GM12878 (cell line): ENCODE measurements around the gene CALCR. TPM values are rescaled to one million over a fixed set of nuclear protein-coding genes. Genes with fewer than 3 reads are reported as not detected.

Experiments used
- ATAC-seq: fragments of 200-7000 bp; cut with Tn5 transposase; 3 replicates; pipeline ENCODE4 v1.9.1; 2020; ENCODE audit warnings: mild to moderate bottlenecking, moderate library complexity
- BruUV-seq: library from RNA; stranded (reverse); fragments of 400-500 nt; replicated peaks from 2 replicates; lab custom pipeline; 2021; lab: Mats Ljungman, UMichigan
- CTCF ChIA-PET: fragments of 300-600 bp; sonication (Branson Sonifier 250); formaldehyde crosslinking; extraction: SDS; loops from one replicate; lab custom pipeline; 2021; ENCODE audit warnings: inconsistent platforms; lab: Yijun Ruan, JAX
- POLR2A ChIA-PET: fragments of 350-600 bp; formaldehyde crosslinking; extraction: SDS; loops from one replicate; lab custom pipeline; 2021; ENCODE audit warnings: inconsistent platforms; lab: Charles Lee
- RAD21 ChIA-PET: fragments of 300-600 bp; sonication (Branson Sonifier 250); formaldehyde crosslinking; loops from one replicate; lab custom pipeline; 2023; ENCODE audit warnings: antibody characterized with exemption; ENCODE audit not compliant: unreplicated experiment; lab: Charles Lee
- SMC1A ChIA-PET: fragments of 300-600 bp; sonication (Branson Sonifier 250); formaldehyde crosslinking; loops from one replicate; lab custom pipeline; 2023; ENCODE audit not compliant: unreplicated experiment, uncharacterized antibody; lab: Charles Lee
- DNase-seq: peaks from one replicate; pipeline ENCODE4 v3.0.0-alpha.2; 2011; ENCODE audit warnings: low read depth, low spot score
- FAIRE-seq: peaks from 3 replicates; lab custom pipeline; 2011; peaks lifted over from hg19 to GRCh38; lab: Jason Lieb, UNC
- H2AFZ ChIP-seq: 2 replicates; pipeline ENCODE4 v1.6.0; 2011; ENCODE audit warnings: low read depth, low read length, control low read depth; ENCODE audit not compliant: control insufficient read depth
- H3K27ac ChIP-seq: 2 replicates; pipeline ENCODE4 v1.5.1; 2011; ENCODE audit warnings: control low read depth; ENCODE audit not compliant: control insufficient read depth, insufficient read depth
- H3K27me3 ChIP-seq, 2 experiments: replicated peaks in 1 of 2; 2 replicates each; pipeline versions ENCODE4 v1.6.0 to v1.6.1; 2011; ENCODE audit warnings: low read length in 1 of 2; ENCODE audit not compliant: control insufficient read depth in 2 of 2, insufficient read depth in 2 of 2
- H3K36me3 ChIP-seq, 2 experiments: 2 replicates each; pipeline ENCODE4 v1.5.1; 2011; ENCODE audit warnings: low read length in 1 of 2; ENCODE audit not compliant: control insufficient read depth in 2 of 2, insufficient read depth in 2 of 2
- H3K4me1 ChIP-seq: 2 replicates; pipeline ENCODE4 v1.6.1; 2011; ENCODE audit warnings: mild to moderate bottlenecking, low read length, moderate library complexity, mixed read lengths; ENCODE audit not compliant: control insufficient read depth, insufficient read depth
- H3K4me2 ChIP-seq: 2 replicates; pipeline ENCODE4 v1.6.0; 2011; ENCODE audit warnings: control low read depth; ENCODE audit not compliant: control insufficient read depth, insufficient read depth
- H3K4me3 ChIP-seq: fragments of 200-600 bp; sonication (generic); 2 replicates; pipeline ENCODE4 v1.5.1; 2016
- H3K79me2 ChIP-seq: 2 replicates; pipeline ENCODE4 v1.6.0; 2011; ENCODE audit warnings: low read length; ENCODE audit not compliant: control insufficient read depth, insufficient read depth
- H3K9ac ChIP-seq: 2 replicates; pipeline ENCODE4 v1.8.0; 2011; ENCODE audit warnings: low read length, control low read depth, mixed read lengths; ENCODE audit not compliant: control insufficient read depth, insufficient read depth
- H3K9me3 ChIP-seq: replicated peaks from 3 replicates; pipeline ENCODE4 v1.5.1; 2011; ENCODE audit warnings: mild to moderate bottlenecking, low read length; ENCODE audit not compliant: control insufficient read depth, insufficient read depth
- H4K20me1 ChIP-seq: 2 replicates; pipeline ENCODE4 v1.6.0; 2011; ENCODE audit not compliant: control insufficient read depth, insufficient read depth
- NR2F1 ChIP-seq: fragments of 450-650 bp; conservative IDR thresholded peaks from 2 replicates; pipeline ENCODE4 v1.6.1; 2017; ENCODE audit warnings: mild to moderate bottlenecking
- SMAD5 ChIP-seq: IDR thresholded peaks from 2 replicates; pipeline ENCODE4 v1.6.1; 2016; ENCODE audit warnings: antibody characterized with exemption, low read depth
- TCF7 ChIP-seq: IDR thresholded peaks from 2 replicates; pipeline ENCODE4 v1.6.1; 2014; ENCODE audit warnings: antibody characterized with exemption, borderline replicate concordance
- ZNF622 ChIP-seq: fragments of 450-650 bp; IDR thresholded peaks from 2 replicates; pipeline ENCODE4 v1.6.1; 2017; ENCODE audit warnings: mild to moderate bottlenecking, inconsistent platforms
- WGBS: methylation state at CpG from one replicate; pipeline ENCODE4 v1.1.6; 2016; ENCODE audit warnings: low lambda C conversion rate; ENCODE audit not compliant: insufficient replicate concordance, insufficient coverage; ENCODE audit errors: missing lambda C conversion rate; 5-methylcytosine and 5-hydroxymethylcytosine counted together
- in situ Hi-C: fragments of 300-500 bp; cut with MboI; formaldehyde crosslinking; loops from 9 replicates; pipeline ENCODE4 v1.14.3; 2018; ENCODE audit warnings: mixed read lengths
- intact Hi-C: fragments of 100-400 bp; cut with micrococcal nuclease; formaldehyde crosslinking; loops from one replicate; pipeline ENCODE4 v1.14.2; 2022; ENCODE audit not compliant: unreplicated experiment
- polyA plus RNA-seq, 11 experiments: library from polyadenylated mRNA; depleted of rRNA in 4 of 11; unstranded in 6 of 11; stranded (reverse) in 5 of 11; fragments of >200 nt; fragmentation: Nextera tagmentation in 4 of 11; fragmentation: Illumina TruSeq in 1 of 11; extraction: Ambion mirVana in 4 of 11; extraction: Trizol in 1 of 11; gene quantifications; 1 replicate in 1 of 11; 2 replicates in 10 of 11; pipeline versions ENCODE4 v1.2.1 to v1.2.3, GENCODE V29; 2011 to 2016; ENCODE audit warnings: inconsistent platforms in 2 of 11, missing spikeins in 2 of 11, low read depth in 1 of 11
- total RNA-seq, 4 experiments: library from RNA; depleted of rRNA in 3 of 4; stranded (reverse); fragments of >200 nt in 3 of 4; fragmentation: Illumina TruSeq in 1 of 4; extraction: Trizol in 1 of 4; gene quantifications; 2 replicates each; pipeline versions ENCODE4 v1.2.1 to v1.2.3, GENCODE V29; 2013 to 2021
- TF ChIP-seq, protein P1 (sequence below): fragments of 450-650 bp; IDR thresholded peaks from 2 replicates; pipeline ENCODE4 v1.6.1; 2017; ENCODE audit warnings: mild to moderate bottlenecking, moderate library complexity

CALCR gene
- total and polyA plus RNA-seq, 10 of the 15 experiments (the other 5 are each of a cell fraction or from before 2014, with no cell fraction given): not detected

DNA sequence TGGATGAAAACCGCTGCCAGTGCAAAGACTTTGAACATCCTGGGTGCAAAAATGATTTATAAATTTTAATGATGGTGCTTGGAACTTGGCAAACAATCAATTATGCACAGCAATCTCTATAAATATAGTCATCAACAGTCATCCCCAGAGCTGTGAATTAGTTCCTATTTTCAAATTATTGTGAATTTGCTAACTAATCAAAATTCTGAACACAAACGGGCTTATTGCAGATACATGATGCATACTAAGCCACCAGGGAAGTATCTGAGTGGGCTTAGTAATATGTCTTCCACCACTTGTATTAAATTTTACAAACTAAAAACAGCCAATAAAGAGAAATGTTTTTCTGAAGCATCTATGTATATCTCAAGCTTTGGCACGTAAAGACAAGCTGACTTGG is 165.2 kb downstream of the CALCR start:
- FAIRE-seq (no peak), ATAC-seq (no peak), DNase-seq (no peak)
- WGBS: 17% methylated on average over 3 of the region's 3 CpGs
- intact Hi-C loops (no loop called here), in situ Hi-C loops (no loop called here)
- POLR2A ChIA-PET: no interaction called here
- no peak overlapping the region for H2AFZ ChIP-seq
- H3K27me3 ChIP-seq: no peaks in the 10 kb centered on the region
- no peaks in the 10 kb centered on the region for H3K9me3 ChIP-seq
- H3K79me2 ChIP-seq: no peaks in the 10 kb centered on the region
- H3K9ac ChIP-seq: no peak overlapping the region
- RAD21 ChIA-PET: no interaction called here
- no peak overlapping the region for H3K27ac ChIP-seq
- CTCF ChIA-PET: no interaction called here
- SMC1A ChIA-PET: no interaction called here
- no TSS peak for BruUV-seq
- TF ChIP-seq, protein P1, sequence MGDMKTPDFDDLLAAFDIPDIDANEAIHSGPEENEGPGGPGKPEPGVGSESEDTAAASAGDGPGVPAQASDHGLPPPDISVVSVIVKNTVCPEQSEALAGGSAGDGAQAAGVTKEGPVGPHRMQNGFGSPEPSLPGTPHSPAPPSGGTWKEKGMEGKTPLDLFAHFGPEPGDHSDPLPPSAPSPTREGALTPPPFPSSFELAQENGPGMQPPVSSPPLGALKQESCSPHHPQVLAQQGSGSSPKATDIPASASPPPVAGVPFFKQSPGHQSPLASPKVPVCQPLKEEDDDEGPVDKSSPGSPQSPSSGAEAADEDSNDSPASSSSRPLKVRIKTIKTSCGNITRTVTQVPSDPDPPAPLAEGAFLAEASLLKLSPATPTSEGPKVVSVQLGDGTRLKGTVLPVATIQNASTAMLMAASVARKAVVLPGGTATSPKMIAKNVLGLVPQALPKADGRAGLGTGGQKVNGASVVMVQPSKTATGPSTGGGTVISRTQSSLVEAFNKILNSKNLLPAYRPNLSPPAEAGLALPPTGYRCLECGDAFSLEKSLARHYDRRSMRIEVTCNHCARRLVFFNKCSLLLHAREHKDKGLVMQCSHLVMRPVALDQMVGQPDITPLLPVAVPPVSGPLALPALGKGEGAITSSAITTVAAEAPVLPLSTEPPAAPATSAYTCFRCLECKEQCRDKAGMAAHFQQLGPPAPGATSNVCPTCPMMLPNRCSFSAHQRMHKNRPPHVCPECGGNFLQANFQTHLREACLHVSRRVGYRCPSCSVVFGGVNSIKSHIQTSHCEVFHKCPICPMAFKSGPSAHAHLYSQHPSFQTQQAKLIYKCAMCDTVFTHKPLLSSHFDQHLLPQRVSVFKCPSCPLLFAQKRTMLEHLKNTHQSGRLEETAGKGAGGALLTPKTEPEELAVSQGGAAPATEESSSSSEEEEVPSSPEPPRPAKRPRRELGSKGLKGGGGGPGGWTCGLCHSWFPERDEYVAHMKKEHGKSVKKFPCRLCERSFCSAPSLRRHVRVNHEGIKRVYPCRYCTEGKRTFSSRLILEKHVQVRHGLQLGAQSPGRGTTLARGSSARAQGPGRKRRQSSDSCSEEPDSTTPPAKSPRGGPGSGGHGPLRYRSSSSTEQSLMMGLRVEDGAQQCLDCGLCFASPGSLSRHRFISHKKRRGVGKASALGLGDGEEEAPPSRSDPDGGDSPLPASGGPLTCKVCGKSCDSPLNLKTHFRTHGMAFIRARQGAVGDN: no peak
- TF ChIP-seq SMAD5 (no peak), ZNF622 (no peak)
- H3K36me3 ChIP-seq: no peaks in the 10 kb centered on the region
- H3K4me2 ChIP-seq: no peak overlapping the region
- no peaks in the 10 kb centered on the region for H3K4me1 ChIP-seq
- no peaks in the 10 kb centered on the region for H4K20me1 ChIP-seq
- H3K4me3 ChIP-seq: no peak overlapping the region

DNA sequence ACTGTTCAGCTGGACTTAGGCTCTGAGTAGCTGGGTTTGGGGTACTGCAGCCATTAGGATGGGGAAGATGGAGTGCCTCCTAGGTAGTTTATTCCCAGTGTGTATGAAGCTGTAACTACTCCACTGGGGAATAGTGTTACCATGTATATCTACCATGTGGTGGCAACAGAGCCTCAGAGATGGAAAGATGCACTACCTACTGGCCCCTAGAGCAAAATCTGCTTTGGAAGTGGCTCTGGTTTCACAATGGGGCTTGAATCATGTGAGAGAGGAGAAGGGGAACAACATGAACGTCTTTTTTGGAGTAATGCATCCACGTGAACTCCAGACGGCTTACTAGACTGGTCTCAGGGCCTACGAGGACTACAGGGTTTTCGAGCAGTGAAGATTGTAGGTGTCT is 167.3 kb downstream of the CALCR start:
- no peak overlapping the region for H3K4me2 ChIP-seq
- intact Hi-C loops: no loop called here
- DNase-seq (no peak), FAIRE-seq (no peak), ATAC-seq (no peak)
- CTCF ChIA-PET: no interaction called here
- no peaks in the 10 kb centered on the region for H3K36me3 ChIP-seq
- WGBS: 21% methylated on average over 5 of the region's 5 CpGs
- H3K9me3 ChIP-seq: no peaks in the 10 kb centered on the region
- POLR2A ChIA-PET: no interaction called here
- H3K27me3 ChIP-seq: no peaks in the 10 kb centered on the region
- H2AFZ ChIP-seq: no peak overlapping the region
- in situ Hi-C loops: no loop called here
- SMC1A ChIA-PET: no interaction called here
- RAD21 ChIA-PET: no interaction called here
- BruUV-seq: no TSS peak
- no peak overlapping the region for H3K9ac ChIP-seq
- no peak overlapping the region for H3K27ac ChIP-seq
- no peak overlapping the region for H3K4me3 ChIP-seq
- H4K20me1 ChIP-seq: no peaks in the 10 kb centered on the region
- TF ChIP-seq TCF7 (no peak), ZNF622 (no peak), NR2F1 (no peak)
- no peaks in the 10 kb centered on the region for H3K4me1 ChIP-seq
- no peaks in the 10 kb centered on the region for H3K79me2 ChIP-seq
